AG10803 (cell line): ENCODE results near the gene IFT81.
"Not testable (repeated sequence)": the region's sequence is repeated elsewhere in the genome, so short reads cannot be mapped to it uniquely, and the experiment has no call there.

ENCODE experiments used
- DNase-seq: peaks from one replicate; pipeline ENCODE4 v3.0.0; 2010; ENCODE audit warnings: low read depth
- H3K4me3 ChIP-seq: 2 replicates; pipeline ENCODE4 v1.5.1; 2011; ENCODE audit warnings: mild to moderate bottlenecking, low read length, control low read depth
- TF ChIP-seq, protein P1 (sequence below): conservative IDR thresholded peaks from 2 replicates; pipeline ENCODE4 v1.5.1; 2011; ENCODE audit warnings: mild to moderate bottlenecking, low read length, control low read depth, inconsistent platforms

The IFT81 gene, protein sequence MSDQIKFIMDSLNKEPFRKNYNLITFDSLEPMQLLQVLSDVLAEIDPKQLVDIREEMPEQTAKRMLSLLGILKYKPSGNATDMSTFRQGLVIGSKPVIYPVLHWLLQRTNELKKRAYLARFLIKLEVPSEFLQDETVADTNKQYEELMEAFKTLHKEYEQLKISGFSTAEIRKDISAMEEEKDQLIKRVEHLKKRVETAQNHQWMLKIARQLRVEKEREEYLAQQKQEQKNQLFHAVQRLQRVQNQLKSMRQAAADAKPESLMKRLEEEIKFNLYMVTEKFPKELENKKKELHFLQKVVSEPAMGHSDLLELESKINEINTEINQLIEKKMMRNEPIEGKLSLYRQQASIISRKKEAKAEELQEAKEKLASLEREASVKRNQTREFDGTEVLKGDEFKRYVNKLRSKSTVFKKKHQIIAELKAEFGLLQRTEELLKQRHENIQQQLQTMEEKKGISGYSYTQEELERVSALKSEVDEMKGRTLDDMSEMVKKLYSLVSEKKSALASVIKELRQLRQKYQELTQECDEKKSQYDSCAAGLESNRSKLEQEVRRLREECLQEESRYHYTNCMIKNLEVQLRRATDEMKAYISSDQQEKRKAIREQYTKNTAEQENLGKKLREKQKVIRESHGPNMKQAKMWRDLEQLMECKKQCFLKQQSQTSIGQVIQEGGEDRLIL

DNA sequence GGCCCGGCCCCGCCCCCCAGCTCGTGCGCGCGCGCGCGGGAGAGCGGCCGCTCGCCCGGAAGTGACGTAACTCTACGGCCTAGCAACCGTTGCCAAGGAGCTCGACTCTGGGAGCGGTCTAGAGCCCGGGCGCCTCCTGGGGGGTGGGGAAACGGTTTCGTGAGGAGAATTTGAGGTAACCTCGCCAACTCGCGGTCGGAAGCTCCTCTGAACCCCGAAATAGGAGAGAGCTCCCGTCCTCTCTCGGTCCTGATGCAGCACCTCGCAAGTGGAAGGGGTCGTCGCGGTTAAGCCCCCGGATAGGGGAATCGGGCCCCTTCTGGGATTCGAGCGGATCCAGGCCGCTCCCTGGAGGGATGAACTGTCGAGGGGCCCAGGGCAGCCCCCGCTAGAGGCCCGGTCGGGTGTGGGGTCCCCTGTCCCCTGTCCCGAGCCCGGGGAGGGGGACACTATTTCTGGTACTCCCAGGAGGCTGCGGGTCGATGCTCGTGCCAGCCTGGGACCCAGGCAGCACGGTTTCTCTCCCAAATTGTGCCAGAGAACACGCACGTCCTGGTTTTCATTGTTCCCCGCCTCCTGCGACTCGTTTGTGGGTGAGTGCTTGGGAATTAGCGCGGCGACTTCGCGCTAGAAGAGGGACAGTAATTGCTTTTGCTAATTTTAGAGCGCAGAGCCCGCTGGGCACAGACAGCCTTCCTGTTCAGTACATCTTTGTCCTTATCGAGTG lies at the start of gene IFT81:
Gene IFT81, plus strand, starts transcription at position 89 of the 727 bp plus-strand sequence. CDS start 3,024 bp downstream, outside the sequence.
- DNase-seq, result peak; percentile 91
- TF ChIP-seq, protein P1, sequence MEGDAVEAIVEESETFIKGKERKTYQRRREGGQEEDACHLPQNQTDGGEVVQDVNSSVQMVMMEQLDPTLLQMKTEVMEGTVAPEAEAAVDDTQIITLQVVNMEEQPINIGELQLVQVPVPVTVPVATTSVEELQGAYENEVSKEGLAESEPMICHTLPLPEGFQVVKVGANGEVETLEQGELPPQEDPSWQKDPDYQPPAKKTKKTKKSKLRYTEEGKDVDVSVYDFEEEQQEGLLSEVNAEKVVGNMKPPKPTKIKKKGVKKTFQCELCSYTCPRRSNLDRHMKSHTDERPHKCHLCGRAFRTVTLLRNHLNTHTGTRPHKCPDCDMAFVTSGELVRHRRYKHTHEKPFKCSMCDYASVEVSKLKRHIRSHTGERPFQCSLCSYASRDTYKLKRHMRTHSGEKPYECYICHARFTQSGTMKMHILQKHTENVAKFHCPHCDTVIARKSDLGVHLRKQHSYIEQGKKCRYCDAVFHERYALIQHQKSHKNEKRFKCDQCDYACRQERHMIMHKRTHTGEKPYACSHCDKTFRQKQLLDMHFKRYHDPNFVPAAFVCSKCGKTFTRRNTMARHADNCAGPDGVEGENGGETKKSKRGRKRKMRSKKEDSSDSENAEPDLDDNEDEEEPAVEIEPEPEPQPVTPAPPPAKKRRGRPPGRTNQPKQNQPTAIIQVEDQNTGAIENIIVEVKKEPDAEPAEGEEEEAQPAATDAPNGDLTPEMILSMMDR, result no peak
- H3K4me3 ChIP-seq, result peak within 1 kb of the TSS; percentile 92

DNA sequence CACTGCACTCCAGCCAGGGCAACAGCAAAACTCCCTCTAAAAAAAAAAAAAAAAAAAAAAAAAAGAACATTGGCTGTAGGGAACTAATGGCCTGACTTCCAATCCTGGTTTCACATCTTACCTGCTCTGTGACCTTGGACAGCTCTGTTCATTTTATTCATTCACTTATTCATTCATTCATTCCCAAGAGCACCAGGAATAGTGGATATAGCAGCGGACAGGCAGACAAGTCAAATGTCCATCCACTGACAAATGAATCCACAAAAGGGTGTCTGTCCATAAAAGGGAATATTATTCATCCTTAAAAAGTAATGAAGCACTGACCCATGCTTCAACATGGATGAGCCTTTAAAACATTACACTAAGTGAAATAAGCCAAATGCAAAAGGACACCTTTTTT lies 48.3 kb upstream of the IFT81 start:
- no peak overlapping the region for H3K4me3 ChIP-seq
- DNase-seq, result no peak
- TF ChIP-seq, protein P1, result no peak

DNA sequence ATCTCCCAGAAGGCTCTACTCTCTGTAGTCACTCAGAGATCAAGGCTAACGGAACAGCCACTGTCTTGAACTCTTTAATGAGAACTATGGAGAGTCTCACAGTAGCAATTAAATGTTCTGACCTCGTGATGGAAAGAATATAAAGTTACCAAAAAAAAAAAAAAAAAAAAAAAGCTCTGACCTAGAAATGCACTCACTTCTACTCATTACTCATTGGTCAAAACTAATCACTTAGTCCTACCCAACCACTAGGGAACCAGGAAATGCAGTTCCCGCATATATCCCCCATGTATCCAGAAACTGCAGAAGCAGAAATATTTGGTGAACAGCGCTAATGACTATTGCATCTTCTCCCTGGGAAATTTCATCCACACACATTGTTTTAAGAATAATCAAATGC lies 46.4 kb upstream of the IFT81 start:
- TF ChIP-seq, protein P1, result no peak
- DNase-seq, result no peak
- H3K4me3 ChIP-seq, result no peak overlapping the region

DNA sequence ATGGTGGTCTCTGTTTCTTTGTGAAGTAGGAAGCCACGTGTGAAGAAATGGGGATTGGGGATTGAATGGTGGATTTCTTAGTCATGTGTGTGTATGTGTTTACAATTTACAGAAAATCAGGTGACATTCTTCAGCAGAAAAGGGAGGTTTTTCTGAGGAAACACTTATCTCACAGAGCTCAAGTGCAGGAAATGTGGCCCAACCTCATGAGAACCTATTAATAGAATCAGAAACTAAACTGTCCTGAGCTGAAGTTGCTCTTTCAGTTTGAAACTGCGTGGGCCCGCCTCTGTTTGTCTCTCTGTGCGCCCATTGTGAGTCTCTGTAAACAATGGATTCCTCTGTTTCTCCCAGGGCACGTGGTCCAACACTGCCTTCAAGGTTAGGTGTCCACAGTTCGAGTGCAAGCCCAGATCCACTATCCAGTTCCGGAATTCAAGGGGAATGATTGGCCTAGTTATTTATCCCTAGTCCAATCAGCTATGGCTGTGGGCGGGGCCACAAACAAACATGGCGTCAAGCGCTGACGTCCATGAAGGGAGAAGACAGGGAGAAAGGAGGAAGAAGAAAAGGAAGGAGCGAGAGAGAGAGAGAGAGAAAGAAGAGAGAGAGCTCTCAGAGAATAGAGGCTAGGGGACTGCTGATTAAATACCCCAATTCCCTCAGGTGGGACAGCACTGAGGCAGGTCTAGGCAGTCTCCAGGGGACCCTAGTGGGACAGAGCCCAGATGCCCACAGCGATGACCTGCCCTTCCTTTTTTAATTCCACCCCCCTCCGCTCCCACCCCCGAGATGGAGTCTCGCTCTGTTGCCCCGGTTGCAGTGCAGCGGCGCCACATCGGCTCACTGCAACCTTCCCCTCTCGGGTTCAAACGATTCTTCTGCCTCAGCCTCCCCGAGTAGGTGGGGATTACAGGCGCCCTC lies 44.4 kb upstream of the IFT81 start:
- no peak for DNase-seq
- no peak overlapping the region for H3K4me3 ChIP-seq
- TF ChIP-seq, protein P1, result no peak

DNA sequence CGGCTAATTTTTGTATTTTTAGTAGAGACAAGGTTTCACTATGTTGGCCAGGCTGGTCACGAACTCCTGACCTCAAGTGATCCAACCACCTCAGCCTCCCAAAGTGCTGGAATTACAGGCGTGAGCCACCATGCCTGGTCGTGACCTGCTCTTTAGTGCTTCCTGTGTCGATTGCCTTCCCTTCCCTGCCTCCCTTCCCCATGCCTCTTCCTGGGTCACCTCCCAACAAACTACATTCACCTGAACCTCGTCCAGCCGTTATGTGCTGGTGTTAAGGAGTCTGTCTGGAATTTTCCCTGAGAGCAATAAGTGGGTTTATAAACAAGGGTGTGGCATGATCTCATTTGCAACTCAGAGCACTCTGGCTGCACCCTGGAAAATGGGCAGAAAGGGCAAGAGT lies 43.7 kb upstream of the IFT81 start:
- TF ChIP-seq, protein P1, result no peak
- no peak overlapping the region for H3K4me3 ChIP-seq
- DNase-seq, result no peak

DNA sequence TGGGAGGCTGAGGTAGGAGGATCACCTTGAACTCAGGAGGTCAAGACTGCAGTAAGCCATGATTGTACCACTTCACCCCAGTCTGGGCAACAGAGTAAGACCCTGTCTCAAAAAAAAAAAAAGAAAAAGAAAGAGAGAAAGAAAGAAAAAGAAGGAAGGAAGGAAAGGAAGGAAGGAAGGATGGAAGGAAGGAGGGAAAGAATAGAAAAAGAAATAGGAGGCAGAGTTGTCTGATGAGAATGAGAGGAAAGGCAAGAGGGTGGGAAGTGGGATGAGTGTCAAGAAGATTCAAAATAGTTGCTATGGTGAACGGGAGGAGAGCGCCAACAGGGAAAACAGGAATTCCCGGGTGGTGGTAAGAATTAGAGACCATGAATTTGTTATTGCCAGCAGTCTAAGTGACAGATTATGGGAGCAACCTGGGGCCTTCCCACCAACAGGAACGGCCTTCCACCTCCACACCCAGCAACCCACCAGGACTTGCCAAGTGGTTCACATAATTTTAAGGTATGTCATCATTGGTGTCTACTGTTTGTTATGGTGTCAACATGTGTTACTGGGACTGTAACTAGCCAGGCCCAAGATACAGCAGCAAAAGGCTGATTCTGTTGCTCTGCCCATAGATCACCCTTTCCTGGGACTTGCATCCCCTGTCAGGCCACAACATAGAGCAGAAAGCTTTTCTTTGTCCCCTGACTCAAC lies 39.7 kb upstream of the IFT81 start:
- peak; percentile 54 for DNase-seq
- TF ChIP-seq, protein P1, result no peak
- H3K4me3 ChIP-seq, result no peak overlapping the region

DNA sequence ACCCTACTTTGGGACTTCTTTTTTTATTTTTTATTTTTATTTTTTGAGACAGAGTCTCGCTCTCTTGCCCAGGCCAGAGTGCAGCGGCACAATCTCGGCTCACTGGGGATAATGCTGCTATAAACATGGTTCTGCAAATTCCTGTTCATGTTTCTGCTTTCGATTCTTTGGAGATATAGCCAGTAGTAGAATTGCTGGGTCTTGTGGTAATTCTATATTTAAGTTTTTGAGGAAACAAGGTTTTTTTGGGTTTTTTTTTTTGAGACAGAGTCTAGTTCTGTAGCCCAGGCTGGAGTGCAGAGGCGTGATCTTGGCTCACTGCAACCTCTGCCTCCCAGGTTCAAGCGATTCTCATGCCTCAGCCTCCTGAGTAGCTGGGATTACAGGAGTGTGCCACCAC lies 35.9 kb upstream of the IFT81 start:
- not testable (repeated sequence) for H3K4me3 ChIP-seq, DNase-seq
